Measurements from ENCODE around the gene LRIT1.

Gene LRIT1

GRCh38 chr10:84256510-84257342, 15.4 kb upstream of the LRIT1 start:
- ChIA-PET CTCF (interaction anchor here (0.6 to 0.9 kb wide), 3 partner anchors 13 to 337 kb away, joined by 3 read pairs; no protein-coding TSS in a partner anchor), POLR2A (ENCODE audit: low non-redundant PET) (no interaction called here)
- peak; percentile 17; the same call in 1 of the 2 replicates for TF ChIP-seq CTCF (conservative IDR thresholded peaks at IDR 0.05; ENCODE audit: low read depth)
- DNase-seq (ENCODE audit: low spot score), result no peak
- H3K27ac ChIP-seq, result no peak overlapping the region

- DNase-seq (ENCODE audit: low spot score), result no peak
- TF ChIP-seq CTCF (conservative IDR thresholded peaks at IDR 0.05; ENCODE audit: low read depth), result no peak
- ChIA-PET POLR2A (ENCODE audit: low non-redundant PET) (no interaction called here), CTCF (interaction anchor here (1.3 kb wide), 1 partner anchor 10 kb away, joined by 4 read pairs; no protein-coding TSS in a partner anchor)
- no peak overlapping the region for H3K27ac ChIP-seq
Measured at GRCh38 chr10:84254552-84255478, 13.5 kb upstream of the LRIT1 start.

- TF ChIP-seq CTCF (conservative IDR thresholded peaks at IDR 0.05; ENCODE audit: low read depth), result no peak
- ChIA-PET POLR2A (ENCODE audit: low non-redundant PET) (no interaction called here), CTCF (no interaction called here)
- no peak for DNase-seq (ENCODE audit: low spot score)
- H3K27ac ChIP-seq, result no peak overlapping the region
Measured at GRCh38 chr10:84248794-84249193, 7.4 kb upstream of the LRIT1 start.

- ChIA-PET CTCF (no interaction called here), POLR2A (ENCODE audit: low non-redundant PET) (no interaction called here)
- TF ChIP-seq CTCF (conservative IDR thresholded peaks at IDR 0.05; ENCODE audit: low read depth), result no peak
- no peak for DNase-seq (ENCODE audit: low spot score)
- H3K27ac ChIP-seq, result no peak overlapping the region
Measured at GRCh38 chr10:84247496-84247895, 6.2 kb upstream of the LRIT1 start.

GRCh38 chr10:84244651-84245270, 3.4 kb upstream of the LRIT1 start, which contains the start of gene RGR:
TSS of gene RGR (plus strand) at chr10:84245053. CDS start at chr10:84245091, 38 bp downstream.
- no peak for TF ChIP-seq CTCF (conservative IDR thresholded peaks at IDR 0.05; ENCODE audit: low read depth)
- POLR2A ChIA-PET (ENCODE audit: low non-redundant PET), result no interaction called here
- no peak within 1 kb of the TSS for H3K27ac ChIP-seq
- DNase-seq (ENCODE audit: low spot score), result no peak
- CTCF ChIA-PET, result no interaction called here

- DNase-seq (ENCODE audit: low spot score), result no peak
- H3K27ac ChIP-seq, result no peak overlapping the region
- ChIA-PET POLR2A (ENCODE audit: low non-redundant PET) (no interaction called here), CTCF (interaction anchor here (0.6 to 0.8 kb wide), 2 partner anchors 13 to 1896 kb away, joined by 3 to 4 read pairs; no protein-coding TSS in a partner anchor)
- no peak for TF ChIP-seq CTCF (conservative IDR thresholded peaks at IDR 0.05; ENCODE audit: low read depth)
Measured at GRCh38 chr10:84243759-84244158, 2.4 kb upstream of the LRIT1 start.
